Osteoblast (primary cell): ENCODE measurements around the gene TSPAN17. TPM values are rescaled to one million over a fixed set of nuclear protein-coding genes. Genes with fewer than 3 reads are reported as not detected.

Experiments used
- DNase-seq: peaks from one replicate; pipeline ENCODE4 v3.0.0; 2011; ENCODE audit warnings: low spot score, mixed read lengths; ENCODE audit not compliant: insufficient read length; ENCODE audit errors: missing footprints
- H2AFZ ChIP-seq: 2 replicates; pipeline ENCODE4 v1.6.0; 2011; ENCODE audit warnings: mild to moderate bottlenecking, low read length
- H3K27ac ChIP-seq: 2 replicates; pipeline ENCODE4 v1.5.1; 2011; ENCODE audit warnings: mild to moderate bottlenecking, low read depth, low read length, moderate library complexity
- H3K27me3 ChIP-seq: 2 replicates; pipeline ENCODE4 v1.6.0; 2012; ENCODE audit warnings: mild to moderate bottlenecking, control low read depth, inconsistent platforms, low read length, moderate library complexity; ENCODE audit not compliant: insufficient read depth
- H3K36me3 ChIP-seq: 2 replicates; pipeline ENCODE4 v1.5.1; 2011; ENCODE audit warnings: mild to moderate bottlenecking, low read length, control low read depth, moderate library complexity; ENCODE audit not compliant: insufficient read depth
- H3K4me1 ChIP-seq: 2 replicates; pipeline ENCODE4 v1.5.1; 2011; ENCODE audit warnings: mild to moderate bottlenecking, low read length, control low read depth, moderate library complexity; ENCODE audit not compliant: insufficient read depth
- H3K4me2 ChIP-seq: 2 replicates; pipeline ENCODE4 v1.6.0; 2011; ENCODE audit warnings: mild to moderate bottlenecking, low read length; ENCODE audit not compliant: insufficient read depth
- H3K4me3 ChIP-seq: fragments of 200-600 bp; sonication (generic); 3 replicates; pipeline ENCODE4 v1.5.1; 2012; ENCODE audit warnings: mild to moderate bottlenecking, low read length, inconsistent platforms; ENCODE audit not compliant: insufficient read depth
- H3K79me2 ChIP-seq: 2 replicates; pipeline ENCODE4 v1.6.0; 2012; ENCODE audit warnings: mild to moderate bottlenecking, low read length, control low read depth, inconsistent platforms; ENCODE audit not compliant: insufficient read depth
- H3K9me3 ChIP-seq: 2 replicates; pipeline ENCODE4 v1.5.1; 2011; ENCODE audit warnings: low read depth, low read length, control low read depth
- H4K20me1 ChIP-seq: 2 replicates; pipeline ENCODE4 v1.6.0; 2012; ENCODE audit warnings: mild to moderate bottlenecking, low read length, control low read depth; ENCODE audit not compliant: insufficient read depth
- CTCF ChIP-seq: IDR thresholded peaks from 2 replicates; pipeline ENCODE4 v1.5.1; 2011; ENCODE audit warnings: mild to moderate bottlenecking, low read depth, low read length, moderate library complexity; ENCODE audit errors: extremely low read depth
- total RNA-seq: library from RNA; depleted of rRNA; stranded (reverse); fragments of >200 nt; gene quantifications from 2 replicates; pipeline ENCODE4 v1.2.3, GENCODE V29; 2012

TSPAN17 gene
- total RNA-seq, 1 donor = 26.1 TPM

DNA sequence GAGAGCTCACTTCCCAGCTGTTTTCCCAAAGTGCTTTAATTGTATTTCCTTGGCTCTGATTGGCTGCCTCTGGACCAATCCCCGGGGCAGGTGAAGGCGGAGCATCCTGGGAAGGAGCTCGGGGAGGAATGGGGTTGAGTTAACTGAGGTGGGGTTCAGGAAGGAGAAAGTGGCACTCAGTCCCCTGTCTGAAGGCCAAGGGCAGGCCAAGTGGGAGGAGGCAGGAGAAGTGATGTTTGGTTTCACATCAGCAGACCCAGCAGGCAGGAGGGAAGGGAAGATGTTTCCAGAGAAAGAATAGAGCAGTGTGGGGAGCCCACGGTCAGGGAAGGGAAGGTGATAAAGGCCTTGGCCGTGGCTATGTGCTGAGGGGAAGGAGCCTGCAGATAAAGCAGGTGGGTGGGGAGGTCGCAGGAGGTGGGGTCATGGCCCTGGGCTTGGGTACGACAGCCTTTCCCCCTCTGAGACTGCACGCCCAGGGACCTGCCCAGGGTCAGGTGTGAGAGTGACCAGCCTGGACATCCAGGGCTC is 3.1 kb downstream of the TSPAN17 start:
- Histone ChIP-seq H2AFZ (no peak overlapping the region), H3K36me3 (peaks cover 8% of the 10 kb centered on the region), H3K27me3 (no peaks in the 10 kb centered on the region), H3K4me1 (peaks cover 19% of the 10 kb centered on the region), H3K4me2 (no peak overlapping the region), H3K9me3 (no peaks in the 10 kb centered on the region), H3K4me3 (no peak overlapping the region), H3K27ac (no peak overlapping the region), H4K20me1 (peaks cover 46% of the 10 kb centered on the region), H3K79me2 (peaks cover 39% of the 10 kb centered on the region)
- no peak for TF ChIP-seq CTCF
- no peak for DNase-seq

- H3K9me3 ChIP-seq = no peaks in the 10 kb centered on the region
- DNase-seq = no peak
- TF ChIP-seq CTCF = no peak
- H3K4me2 ChIP-seq = no peak overlapping the region
- no peak overlapping the region for H2AFZ ChIP-seq
- no peaks in the 10 kb centered on the region for H3K27me3 ChIP-seq
- H3K4me1 ChIP-seq = peaks cover 18% of the 10 kb centered on the region
- peaks cover 8% of the 10 kb centered on the region for H3K36me3 ChIP-seq
- no peak overlapping the region for H3K4me3 ChIP-seq
- H3K27ac ChIP-seq = no peak overlapping the region
- peaks cover 46% of the 10 kb centered on the region for H4K20me1 ChIP-seq
- peaks cover 39% of the 10 kb centered on the region for H3K79me2 ChIP-seq
Measured at GRCh38 chr5:176651472-176651980, 4.2 kb downstream of the TSPAN17 start.

GRCh38 chr5:176652136-176652535 is 4.9 kb downstream of the TSPAN17 start:
- Histone ChIP-seq H3K4me3 (no peak overlapping the region), H3K4me2 (no peak overlapping the region), H4K20me1 (peaks cover 46% of the 10 kb centered on the region)

More at GRCh38 chr5:176652136-176652535, 4.9 kb downstream of the TSPAN17 start:
- Histone ChIP-seq H3K27me3 (no peaks in the 10 kb centered on the region), H2AFZ (no peak overlapping the region), H3K27ac (no peak overlapping the region), H3K4me1 (peaks cover 13% of the 10 kb centered on the region), H3K36me3 (peaks cover 8% of the 10 kb centered on the region), H3K9me3 (no peaks in the 10 kb centered on the region), H3K79me2 (peaks cover 39% of the 10 kb centered on the region)
- no peak for TF ChIP-seq CTCF
- DNase-seq = no peak
